Ammon's horn (tissue), 1 donor: ENCODE measurements around the gene C1QTNF4.
A peak's percentile ranks its signal among the peaks of the same experiment; 100 is the strongest.
"Not testable (repeated sequence)": the region's sequence is repeated elsewhere in the genome, so short reads cannot be mapped to it uniquely, and the experiment has no call there.

Source experiments
- DNase-seq: peaks from one replicate; pipeline ENCODE4 v3.0.0-alpha.2; 2016; ENCODE audit warnings: low spot score

The C1QTNF4 gene

DNA sequence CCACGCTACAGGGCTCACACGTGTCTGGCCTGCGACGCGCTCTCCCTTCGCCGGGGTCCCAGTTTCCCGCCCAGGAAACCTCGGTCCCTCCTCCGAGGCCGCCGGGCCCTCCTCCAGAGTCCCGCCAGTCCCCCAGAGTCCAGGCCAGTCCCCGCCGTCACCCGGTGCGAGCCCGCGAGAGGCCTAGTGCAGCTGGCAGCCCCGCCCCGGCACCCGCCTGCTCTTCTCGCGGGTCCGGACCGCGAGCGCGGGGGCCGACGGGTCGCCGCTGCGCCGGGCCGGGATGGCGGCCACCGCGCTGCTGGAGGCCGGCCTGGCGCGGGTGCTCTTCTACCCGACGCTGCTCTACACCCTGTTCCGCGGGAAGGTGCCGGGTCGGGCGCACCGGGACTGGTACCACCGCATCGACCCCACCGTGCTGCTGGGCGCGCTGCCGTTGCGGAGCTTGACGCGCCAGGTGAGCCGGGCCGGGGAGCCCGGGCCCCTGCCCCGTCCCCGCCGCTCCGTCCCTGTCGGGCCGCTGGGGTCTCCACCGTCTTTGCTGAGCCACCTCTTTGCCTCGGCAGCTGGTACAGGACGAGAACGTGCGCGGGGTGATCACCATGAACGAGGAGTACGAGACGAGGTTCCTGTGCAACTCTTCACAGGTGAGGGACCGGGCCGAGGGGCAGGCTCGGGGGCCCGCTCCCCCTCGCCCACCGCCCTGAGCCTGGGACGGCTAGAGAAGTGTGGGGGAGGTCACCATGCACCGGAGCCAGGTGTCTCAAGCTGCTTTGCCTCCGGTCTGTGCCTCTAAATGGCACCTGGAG lies 28.7 kb downstream of the C1QTNF4 start, which contains the start of gene PTPMT1:
TSS of gene PTPMT1 (plus strand) at position 260 of the 809 bp plus-strand sequence. CDS start at position 284, 24 bp downstream.
- peak; percentile 51 for DNase-seq

DNA sequence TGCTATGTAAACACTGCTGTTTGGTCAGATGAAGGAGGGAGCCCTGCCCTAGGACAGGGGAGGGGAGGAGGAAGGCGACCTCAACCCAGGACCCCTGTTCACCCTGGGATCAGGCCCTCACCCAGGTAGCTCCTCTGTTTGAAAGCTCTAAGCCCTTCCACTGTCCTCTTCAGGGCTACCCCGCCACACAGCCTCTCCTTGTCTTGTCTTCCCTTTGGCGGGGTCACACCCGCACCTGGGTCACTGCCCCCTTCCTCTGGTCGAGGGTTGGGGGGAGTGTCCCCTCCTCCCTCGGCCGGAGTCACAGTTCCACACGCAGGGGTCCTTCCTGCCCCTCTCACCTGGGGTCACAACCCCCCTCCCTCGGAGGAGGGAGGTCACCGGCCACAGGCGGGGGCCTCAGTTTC lies 29.3 kb downstream of the C1QTNF4 start:
- no peak for DNase-seq

DNA sequence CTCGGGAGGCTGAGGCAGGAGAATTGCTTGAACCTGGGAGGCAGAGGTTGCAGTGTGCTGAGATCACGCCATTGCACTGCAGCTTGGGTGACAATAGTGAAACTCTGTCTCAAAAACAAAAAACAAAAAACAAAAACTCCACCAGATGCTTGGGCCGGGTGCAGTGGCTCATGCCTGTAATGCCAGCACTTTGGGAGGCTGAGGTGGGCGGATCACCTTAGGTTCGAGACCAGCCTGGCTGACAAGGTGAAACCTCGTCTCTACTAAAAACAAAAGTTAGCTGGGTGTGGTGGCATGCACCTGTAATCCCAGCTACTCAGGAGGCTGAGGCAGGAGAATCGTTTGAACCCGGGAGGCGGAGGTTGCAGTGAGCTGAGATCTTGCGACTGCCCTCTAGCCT lies 29.8 kb downstream of the C1QTNF4 start:
- DNase-seq = not testable (repeated sequence)

DNA sequence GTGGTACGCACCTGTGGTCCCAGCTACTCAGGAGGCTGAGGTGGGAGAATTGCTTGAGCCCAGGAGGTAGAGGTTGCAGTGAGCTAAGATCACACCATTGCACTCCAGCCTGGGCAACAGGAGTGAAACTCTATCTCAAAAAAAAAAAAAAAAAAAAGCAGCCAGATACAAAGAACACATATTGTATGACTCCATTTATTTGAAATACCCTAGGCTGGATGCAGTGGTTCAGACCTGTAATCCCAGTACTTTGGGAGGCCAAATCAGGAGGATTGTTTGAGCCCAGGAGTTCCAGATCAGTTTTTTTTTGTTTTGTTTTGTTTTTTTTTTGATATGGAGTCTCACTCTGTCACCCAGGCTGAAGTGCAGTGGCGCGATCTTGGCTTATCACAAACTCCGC lies 31.8 kb downstream of the C1QTNF4 start:
- DNase-seq = not testable (repeated sequence)

GRCh38 chr11:47560426-47560825 lies 33.8 kb downstream of the C1QTNF4 start:
- no peak for DNase-seq

DNA sequence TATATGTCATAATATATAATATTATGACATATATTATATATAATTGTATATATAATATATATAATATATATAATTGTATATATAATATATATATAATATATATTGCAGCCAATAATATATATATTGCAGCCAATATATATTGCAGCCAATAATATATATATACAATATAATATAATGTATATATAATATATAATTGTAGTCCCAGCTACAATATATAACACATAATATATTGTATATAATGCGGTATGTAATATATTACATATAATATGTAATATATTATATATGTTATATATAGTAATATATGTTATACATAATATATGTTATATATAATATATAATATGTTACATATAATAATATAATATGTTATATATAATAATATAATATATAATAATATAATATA lies 35.5 kb downstream of the C1QTNF4 start:
- DNase-seq = no peak

- not testable (repeated sequence) for DNase-seq
Observed at GRCh38 chr11:47557004-47557403, 37.2 kb downstream of the C1QTNF4 start.

- peak; percentile 62 for DNase-seq
Observed at GRCh38 chr11:47553406-47553743, 40.8 kb downstream of the C1QTNF4 start.

DNA sequence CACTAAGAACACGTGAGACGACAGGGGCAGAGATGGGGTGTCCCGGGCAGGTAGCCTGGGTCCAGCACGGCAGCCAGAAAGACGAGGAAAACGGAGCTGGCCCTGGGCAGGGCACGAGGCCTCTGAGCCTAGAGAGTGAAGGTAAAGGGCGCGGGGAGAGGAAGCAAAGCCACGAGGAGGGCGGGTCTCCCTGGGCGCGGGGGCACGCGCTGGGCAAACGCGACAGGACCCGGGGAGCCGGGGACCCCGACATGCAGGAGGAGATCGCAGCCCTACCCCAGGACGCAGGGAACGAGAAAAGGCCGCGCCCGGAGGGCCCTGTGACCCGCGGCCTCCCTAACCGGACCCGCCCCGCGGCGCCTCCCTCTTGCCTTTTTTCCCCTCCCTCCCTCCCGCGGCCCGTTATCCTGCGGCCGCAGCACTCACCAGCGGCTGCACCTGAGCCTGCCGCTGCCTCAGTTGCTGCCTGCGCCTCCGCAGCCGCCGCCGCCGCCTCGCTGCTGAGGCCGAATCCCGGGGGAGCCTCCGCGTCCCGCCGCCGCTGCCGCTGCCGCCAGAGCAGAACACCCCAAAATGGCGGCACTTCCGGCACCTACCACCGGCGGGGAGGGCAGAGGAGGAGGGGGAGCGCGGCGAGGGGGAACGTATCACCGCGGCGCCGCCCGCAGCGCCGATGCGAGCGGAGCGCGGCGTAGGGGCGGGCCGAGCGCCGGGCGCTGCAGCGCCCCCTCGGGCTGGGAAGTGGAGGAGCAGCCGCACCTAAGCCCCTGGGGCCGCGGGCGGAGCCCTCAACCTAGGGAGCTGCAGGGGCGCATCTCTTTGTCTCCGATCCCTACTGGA lies 41.4 kb downstream of the C1QTNF4 start, which contains the start of gene CELF1:
TSS of gene CELF1 (minus strand) at position 567 of the 840 bp plus-strand sequence. CDS start 53,609 bp downstream, outside the sequence.
- peak; percentile 95 for DNase-seq

DNA sequence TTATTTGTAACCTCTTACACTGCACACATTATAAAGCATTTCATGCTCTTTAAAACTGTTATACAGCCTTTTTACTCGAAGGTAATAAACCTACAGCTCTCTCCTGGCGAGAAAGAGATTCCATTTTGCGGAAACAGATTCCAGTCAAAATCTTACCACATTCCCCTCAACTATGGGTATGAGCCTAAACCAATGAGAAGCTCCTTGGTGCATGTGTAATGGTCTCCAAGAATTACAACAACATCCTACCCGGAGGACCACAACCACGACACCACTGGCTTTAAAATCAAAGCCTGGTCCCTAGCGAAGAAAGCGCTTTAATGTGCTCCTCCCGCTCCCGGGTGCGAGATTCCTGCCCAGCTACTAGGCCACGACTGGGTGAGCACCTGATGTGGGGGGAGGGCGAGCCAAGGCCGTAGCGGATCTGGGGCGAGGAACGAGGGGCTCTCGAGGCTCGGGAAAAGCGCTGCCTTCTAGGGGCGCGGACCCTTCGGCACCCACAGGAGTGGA lies 42.1 kb downstream of the C1QTNF4 start:
- DNase-seq = peak; percentile 23

- DNase-seq = no peak
Observed at GRCh38 chr11:47551086-47551485, 43.1 kb downstream of the C1QTNF4 start.

GRCh38 chr11:47550288-47551047 lies 43.7 kb downstream of the C1QTNF4 start:
- no peak for DNase-seq

- not testable (repeated sequence) for DNase-seq
Observed at GRCh38 chr11:47546274-47546673, 47.9 kb downstream of the C1QTNF4 start.

DNA sequence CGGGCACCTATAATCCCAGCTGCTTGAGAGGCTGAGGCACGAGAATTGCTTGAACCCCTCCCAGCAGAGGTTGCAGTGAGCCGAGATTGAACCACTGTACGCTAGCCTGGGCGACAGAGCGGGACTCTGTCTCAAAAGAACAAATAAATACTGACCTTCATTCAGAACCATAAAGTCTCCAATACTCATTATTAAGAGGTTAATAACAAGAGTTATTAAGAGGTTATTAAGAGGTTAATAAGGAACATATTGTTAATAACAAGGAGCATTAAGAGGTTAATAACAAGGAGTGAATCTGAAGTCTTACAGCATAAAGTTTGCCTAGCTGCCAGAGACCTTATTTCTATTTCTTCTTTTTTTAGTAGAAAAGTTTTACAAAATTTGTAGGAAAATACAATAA lies 48.9 kb downstream of the C1QTNF4 start:
- DNase-seq = no peak

DNA sequence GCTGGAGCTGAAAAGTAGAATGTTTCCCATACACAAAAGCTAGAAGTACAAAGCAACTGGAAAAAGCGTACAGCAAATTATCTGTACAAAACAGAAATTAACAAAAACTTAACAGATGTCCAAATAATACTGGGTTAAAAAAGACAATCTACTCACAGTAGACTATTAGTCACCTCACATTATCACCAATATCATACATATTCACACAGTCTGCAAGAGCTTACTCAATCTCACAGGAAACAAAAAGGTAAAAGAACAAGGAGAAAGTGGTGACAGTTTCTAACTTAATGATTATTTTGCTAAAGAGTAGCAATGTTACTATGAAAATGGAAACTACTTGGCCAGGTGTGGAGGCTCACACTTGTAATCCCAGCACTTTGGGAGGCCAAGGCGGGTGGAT lies 53.1 kb downstream of the C1QTNF4 start:
- DNase-seq = no peak

DNA sequence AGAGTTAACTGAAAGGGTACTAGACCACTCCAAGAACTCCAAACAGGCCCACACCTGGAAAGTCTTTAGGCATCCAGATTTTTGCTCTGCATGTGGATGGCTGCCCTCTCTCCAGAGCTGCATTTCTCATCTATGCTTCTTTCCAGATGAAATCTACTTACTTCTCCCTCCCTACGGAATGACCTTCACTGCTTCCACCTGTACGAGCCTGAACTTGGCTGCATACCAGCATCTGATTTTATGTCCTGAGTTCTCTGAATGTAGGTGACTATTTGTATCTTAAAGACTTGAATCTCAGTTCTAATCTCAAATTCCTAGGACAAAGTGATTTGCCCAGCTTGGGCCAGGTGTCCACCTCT lies 54.6 kb downstream of the C1QTNF4 start:
- no peak for DNase-seq
